ENCODE data around the gene ZNF197.
"Not testable (repeated sequence)": the region's sequence is repeated elsewhere in the genome, so short reads cannot be mapped to it uniquely, and the experiment has no call there.

Gene ZNF197

DNA sequence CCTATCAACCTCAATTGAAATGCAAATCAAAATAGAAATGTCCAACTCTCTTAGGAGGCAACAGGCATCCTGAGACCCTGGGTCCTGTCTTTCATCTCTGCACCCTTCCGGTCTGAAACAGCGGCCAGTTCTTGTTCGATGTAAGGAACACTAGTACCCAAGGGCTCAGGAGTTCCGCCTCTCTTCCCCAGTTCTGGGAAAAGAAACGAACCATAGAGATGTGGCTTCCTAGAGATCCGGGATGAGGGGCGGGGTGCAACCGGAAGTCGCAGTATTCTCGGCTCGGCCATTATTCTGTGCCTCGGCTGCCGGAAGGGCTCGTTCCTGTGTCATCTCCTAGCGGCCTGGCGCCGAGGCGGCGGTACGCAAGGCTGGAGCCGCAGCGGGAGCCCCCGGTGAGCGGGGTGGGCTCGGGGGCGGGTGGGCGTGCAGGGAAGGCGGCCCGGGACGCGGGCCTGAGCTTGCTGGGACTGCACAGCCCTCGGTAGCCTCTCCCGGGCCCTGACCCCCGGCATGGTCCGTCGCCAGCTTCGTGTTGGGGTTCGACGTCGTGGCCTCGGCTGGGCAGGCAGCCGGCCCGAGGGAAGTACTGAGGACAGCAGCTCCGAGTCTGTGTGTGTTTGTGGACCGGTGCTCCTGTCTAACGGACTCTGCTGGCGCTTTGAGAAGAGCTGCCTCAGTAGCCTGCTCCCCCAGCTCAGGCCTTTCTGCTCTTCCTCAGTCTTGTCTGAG is at the start of gene ZNF197:
Gene ZNF197 (plus strand): TSS at position 288 of the 732 bp plus-strand sequence. CDS start 4,119 bp downstream, outside the sequence.
- DNase-seq, result peak; percentile 87

DNA sequence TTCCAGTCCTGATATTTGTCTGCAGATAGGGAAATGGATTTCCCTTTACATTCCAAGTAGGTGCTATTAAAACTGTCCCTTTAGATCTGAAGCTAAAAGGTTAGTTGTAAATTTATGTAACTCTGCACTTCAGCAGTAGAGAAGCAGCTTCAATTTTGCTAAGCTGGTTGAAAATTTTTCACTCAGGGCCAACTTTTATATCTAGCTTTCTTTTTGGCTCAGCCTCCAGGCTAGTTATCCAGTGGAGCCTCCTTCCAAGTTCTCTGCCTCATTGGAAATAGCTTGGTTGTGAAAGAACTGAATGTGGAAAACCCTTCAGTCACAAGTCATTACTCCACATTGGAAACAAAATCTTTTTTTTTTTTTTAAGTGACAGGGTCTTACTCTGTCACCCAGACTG is 48.2 kb upstream of the ZNF197 start:
- DNase-seq, result no peak

DNA sequence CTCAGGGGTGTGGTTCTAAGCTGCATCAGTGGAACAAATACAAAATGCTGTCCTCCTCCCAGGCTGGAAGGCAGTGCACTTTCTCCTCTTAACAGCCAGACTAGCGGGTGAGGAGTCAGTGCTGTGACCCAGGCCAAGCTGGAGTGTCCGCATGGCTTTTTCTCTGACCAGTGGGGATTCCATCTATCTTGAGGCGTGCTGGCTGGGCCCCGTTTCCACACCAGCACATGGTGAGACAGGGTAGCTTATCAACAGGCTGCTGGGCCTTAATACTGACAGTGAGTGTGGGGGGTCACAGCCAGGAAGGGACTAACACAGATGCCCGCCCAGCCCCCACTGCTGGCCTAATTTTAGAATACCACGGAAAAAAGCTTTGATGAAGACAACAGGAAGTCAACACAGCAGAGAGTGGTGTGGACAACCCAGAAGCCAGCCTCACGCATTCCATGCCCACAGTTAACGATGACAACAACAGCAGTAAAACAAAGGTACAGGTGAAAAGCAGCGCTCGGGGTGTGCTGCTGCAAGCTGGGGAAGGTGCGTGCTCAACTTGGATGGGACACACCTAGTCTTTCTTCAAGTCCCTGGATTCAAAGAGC is 47.4 kb upstream of the ZNF197 start:
- not testable (repeated sequence) for DNase-seq

DNA sequence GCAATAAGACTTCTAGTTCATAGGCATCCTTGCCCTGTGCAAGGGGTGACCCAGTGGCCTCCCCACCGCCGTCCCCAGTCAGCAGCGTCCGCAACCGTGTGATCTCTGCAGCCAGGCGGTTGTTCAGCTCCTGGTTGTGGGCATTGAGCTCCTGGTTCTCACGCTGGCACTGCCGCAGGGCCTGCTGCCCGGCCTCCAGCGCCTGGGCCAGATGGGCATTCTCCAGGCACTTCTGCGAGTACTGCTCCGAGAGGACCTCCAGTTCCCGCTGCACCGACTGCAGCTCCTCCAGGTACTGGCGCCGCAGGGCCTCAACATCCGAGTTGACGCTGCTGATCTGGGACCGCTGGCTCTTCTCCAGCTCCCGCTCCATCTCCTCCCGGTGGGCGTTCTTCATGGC is 46.5 kb upstream of the ZNF197 start:
- not testable (repeated sequence) for DNase-seq

DNA sequence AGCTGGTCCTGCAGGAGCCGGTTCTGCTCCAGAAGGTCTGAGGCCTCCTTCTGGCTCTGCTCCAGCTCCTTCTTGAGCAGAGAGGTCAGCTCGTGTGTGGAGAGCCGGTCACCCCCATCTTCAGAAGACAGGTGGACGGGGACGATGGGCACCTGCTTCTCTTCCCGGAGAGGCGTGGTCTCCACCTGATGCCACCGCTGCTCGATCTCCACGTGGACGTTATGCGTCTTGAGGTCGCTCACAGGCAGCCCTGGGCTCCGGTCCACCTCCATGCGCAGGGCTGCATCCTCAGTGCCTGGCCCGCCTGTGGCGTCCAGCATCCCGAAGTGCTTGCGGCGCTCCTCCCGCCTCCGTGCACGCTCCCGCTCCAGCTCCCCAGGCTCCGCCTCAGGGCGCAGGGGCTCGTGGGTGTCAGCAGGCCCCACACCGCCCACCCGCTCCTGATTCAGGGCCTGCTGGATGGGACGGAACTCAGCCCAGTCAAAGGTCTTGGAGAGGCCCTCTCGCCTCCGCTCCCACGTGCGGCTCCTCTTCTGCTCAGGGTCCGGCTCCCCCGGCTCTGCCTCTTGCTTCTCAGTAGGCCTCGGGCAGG is 45.8 kb upstream of the ZNF197 start:
- DNase-seq, result not testable (repeated sequence)

DNA sequence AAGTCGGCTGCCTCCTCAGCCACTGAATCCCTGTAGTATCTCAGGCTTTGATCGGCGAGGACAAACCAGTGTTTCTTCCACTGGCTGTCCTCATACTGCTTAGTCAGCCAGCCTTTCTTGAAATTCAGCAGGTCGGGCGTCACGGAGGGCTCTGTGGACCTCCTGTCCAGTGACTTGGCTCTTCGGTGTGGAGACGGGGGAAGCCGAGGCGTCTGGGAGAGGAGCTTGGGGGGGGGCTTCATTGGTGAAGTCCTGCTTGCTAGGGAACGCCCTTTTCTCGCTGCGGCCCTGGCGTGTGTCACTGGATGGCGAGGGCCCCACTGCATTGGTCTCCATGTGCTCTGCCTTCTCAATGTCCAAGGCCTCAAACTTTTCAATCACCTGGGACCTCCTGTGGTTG is 45.1 kb upstream of the ZNF197 start:
- not testable (repeated sequence) for DNase-seq

DNA sequence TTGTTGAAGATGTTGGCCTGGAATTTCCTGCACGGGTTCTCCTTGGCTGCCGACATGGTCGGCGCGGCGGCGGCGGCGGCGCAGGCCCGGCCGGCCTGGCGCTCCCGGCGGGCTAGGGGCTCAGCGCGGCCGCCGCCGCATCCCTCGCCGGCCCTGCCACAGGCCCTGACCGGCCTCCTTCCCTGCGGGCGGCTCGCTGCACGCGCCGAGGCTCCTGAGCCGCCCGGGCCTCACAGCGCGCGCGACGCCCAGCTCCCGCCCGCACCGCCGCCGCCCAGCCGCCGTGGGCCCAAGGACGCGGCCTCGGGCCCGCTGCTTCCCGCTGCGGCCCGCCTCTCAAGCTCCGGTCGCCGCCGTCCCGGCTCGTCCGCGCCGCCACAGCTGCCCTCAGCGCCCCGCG is 43.9 kb upstream of the ZNF197 start:
- not testable (repeated sequence) for DNase-seq

DNA sequence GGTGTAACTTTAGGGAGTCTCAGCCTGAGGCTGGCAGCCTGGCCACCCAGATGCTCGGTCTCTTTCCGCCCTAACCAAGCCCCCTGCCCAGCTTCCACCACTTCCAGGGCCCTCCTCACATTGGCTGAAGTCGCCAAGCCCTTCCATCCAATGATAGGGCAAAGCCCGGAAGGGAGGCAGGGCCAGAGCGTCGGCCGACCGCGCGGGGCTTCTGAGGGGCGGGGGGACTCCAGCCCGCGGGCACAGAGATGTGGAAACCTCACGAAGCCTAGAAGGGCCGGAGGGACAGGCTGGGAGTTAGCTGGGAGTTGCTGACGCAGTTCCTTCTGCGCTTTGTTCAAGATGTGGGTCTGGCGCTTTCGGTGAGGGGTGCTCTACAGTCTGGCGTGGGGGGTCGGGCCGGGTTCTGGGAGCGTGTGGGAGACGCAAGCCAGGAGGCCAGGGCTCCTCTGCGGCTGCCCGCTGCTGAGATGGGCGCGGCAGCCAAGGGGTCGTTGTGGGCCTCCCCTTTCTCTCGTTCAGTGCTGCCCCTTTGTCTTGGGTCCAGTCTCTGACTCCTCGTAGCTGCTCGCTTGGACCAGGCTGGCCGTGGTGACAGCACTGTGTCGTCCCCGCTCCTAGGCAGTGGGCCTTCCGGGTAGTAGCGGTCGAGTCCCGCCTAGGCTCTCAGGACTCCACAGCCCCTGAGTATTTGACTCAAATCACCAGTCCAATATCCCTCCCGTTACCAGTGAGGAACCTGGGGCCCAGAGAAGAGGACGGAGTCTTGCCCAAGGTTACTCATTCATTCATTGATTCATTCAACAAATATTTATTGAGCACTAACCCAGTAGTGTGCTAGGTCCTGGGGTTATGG is 40.0 kb upstream of the ZNF197 start, which contains the start of gene ZNF660:
Gene ZNF660 (plus strand): TSS at position 319 of the 856 bp plus-strand sequence. CDS start 9,230 bp downstream, outside the sequence.
- DNase-seq, result peak; percentile 25

DNA sequence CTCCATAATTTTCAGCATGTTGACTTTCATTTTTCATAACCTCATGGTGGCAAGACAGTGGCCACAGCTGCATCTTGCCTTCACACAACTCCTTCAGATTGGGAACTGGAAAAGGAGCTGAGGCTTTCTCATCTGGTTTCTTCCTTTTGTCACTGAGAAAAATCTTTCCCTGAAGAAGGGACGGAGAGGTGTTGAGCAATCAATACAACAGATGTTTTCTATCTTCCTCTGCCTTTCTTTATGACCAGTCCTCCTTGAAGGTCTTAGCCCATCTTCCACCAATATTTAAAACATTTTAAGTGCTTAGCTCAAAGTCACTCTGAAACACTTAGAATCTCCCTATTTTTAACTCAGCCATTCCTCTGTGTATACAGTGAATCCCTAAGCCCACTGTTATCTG is 28.2 kb upstream of the ZNF197 start:
- no peak for DNase-seq

DNA sequence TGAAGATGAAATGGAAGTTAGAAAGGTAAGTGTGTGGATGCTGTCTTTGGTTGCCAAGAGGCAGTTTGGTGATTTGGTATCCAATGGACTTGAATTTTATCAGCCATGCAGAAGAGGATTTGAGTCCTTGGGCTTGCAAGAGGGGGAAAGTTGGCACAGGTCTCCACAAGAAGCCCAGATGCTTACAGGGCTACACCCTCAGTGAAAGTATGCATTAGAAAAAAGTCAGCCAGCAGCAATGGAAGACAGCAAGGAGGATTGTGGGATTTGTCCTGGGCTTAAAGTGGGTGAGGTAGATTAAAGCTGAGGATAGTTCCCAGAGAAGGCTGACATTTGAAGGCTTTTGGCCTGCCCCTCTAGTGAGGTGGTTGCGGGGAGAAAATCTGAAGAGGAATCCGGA is 23.1 kb upstream of the ZNF197 start:
- DNase-seq, result no peak

DNA sequence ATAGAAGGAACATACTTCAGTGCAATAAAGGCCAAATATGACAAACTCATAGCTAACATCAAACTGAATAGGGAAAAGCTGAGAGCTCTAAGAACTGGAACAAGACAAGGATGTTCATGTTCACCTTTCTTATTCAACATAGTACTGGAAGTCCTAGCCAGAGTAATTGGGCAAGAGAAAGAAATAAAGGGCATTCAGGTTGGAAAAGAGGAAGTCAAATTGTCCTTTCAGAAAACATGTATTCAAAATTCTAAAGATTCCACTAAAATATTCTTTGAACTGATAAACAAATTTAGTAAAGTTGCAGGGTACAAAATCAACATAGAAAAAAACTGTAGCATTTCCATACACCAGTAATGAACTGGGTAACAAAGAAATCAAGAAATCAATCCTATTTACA is 12.2 kb upstream of the ZNF197 start:
- no peak for DNase-seq

DNA sequence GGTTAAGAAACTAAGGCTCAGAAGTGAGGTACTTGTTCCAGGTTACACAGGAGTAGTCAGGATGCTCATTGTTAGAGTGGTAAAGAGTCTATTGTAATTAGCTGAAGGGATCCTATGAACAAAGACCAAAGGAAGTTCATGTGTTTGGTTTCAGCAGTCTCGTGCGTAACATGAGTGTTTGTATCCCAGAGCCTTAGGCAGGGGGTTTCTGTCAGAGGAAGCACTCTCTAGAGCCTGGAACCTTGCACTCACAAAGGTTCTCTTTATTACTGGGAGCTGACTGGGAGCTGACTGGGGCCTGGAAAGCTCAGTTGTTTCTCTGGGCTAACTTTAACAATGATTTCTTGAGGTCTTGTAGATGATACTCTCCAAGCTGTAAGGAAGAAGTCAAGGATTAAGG is 3.9 kb downstream of the ZNF197 start:
- no peak for DNase-seq

DNA sequence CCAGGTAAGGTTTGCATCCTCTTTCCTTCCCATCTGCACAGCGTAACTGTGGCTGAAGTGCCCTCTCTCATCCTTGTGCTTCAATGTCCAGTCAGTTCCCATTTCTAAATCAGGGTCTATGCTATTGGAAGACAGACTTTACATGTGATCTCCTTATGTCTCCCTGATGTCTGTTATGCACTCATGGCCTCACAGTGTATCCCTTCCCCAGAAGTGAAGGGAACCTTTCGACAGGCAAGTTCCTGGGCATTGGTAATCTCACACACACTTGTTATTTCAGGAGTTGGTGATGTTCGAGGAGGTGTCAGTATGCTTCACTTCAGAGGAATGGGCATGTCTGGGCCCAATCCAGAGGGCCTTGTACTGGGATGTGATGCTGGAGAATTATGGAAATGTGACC is 7.4 kb downstream of the ZNF197 start:
- no peak for DNase-seq

DNA sequence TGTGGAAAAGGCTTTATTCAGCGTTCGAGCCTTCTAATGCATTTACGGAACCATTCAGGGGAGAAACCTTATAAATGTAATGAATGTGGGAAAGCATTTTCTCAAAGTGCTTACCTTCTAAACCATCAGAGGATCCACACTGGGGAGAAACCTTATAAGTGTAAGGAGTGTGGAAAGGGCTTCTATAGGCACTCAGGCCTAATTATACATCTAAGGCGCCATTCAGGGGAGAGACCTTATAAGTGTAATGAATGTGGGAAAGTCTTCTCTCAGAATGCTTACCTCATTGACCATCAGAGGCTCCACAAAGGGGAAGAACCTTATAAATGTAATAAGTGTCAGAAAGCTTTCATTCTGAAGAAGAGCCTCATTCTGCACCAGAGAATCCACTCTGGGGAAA is 17.5 kb downstream of the ZNF197 start:
- no peak for DNase-seq

DNA sequence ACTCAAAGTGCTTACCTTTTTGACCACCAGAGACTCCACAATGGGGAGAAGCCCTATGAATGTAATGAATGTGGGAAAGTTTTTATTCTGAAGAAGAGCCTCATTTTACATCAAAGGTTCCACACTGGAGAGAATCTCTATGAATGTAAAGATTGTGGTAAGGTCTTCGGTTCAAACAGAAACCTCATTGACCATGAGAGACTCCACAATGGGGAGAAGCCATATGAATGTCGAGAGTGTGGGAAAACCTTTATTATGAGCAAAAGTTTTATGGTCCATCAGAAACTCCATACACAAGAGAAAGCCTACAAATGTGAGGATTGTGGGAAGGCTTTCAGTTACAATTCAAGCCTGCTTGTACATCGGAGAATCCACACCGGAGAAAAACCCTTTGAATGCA is 18.2 kb downstream of the ZNF197 start:
- no peak for DNase-seq

DNA sequence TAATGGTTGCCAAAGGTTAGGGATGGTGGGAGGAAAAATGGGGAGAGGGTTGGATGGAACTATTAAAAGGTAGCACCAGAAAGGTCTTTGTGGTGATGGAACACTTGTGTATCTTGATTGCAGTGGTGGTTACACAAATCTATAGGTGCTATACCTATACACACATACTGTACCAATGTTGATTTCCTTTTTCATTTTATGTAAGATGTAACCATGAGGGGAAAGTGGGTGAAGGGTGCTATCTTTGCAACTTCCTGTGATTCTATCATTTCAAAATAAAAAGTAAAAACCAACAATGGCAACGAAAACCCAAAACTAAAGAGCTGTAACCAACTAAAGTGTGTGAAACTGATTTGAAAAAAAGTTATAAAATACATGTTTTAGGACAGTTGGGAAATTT is 22.9 kb downstream of the ZNF197 start:
- DNase-seq, result no peak

DNA sequence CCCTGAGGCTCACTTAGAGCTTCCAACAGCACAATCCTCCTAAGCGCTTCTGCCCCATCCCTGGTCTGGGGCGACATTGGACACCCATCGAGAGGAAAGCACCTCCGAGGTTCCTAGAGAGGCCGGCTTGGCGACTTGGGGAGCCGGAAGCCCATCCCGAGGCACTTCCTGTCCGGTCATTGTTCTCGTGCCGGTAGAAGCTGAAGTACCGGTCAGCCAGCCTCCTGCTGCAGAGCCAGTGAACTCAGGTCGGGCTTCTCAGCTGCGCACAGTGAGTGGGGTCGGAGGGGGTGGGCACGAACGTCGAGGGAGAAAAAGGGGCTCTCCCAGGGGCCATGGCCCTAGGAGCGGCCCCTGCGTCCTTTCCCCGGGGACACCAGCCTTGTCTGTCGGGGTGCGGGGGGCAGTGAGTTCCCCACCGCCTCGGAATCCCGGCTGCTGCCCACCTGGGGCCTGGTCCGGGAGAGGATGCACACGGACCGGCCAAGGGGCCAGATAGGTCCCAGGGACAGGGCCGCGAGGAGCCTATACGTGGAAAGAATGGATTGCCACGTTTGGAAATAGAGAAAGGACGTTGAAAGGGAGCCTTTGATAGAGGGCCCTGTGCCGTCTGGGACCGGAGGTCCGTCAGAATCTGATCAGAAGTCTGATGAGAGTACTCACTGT is 23.9 kb downstream of the ZNF197 start, which contains the start of gene ZNF35:
Gene ZNF35 (plus strand): TSS at position 169 of the 666 bp plus-strand sequence. CDS start 2,336 bp downstream, outside the sequence.
- peak; percentile 79 for DNase-seq

DNA sequence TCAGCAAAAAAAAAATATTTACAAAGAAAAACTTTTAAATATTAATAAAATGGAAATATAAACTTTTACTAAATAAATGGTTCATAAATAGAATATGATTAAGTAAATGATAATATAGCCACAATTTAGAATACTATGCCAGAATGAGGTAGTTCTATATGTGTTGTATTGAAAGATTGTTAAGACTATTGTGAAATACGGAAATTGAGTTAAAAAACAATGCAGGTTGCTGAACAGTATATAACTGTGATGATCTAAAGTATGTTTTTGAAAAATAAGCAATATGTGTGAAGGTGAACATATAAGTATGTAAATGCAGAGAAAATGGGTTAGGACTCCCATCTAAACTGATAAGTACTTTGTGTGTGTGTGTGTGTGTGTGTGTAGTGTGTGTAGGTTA is 24.9 kb downstream of the ZNF197 start:
- no peak for DNase-seq

DNA sequence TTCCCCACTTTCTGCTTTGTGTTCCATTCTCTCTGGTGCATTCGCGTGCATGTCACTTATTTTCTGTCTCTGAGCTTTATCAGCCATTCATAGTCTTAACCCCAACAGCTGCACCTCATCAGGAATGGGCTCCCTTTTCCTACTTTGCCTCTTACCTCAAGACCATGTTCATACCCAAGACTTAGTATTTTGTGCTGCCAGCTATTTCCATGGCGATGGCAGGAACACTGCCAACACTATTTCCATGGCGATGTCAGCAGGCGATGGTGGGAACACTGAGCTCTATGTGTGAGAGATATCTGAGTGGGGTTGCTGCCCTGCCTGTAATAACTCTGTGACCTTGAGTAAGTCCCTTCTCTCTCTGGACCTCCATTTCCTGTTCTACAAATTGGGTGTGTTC is 29.2 kb downstream of the ZNF197 start:
- no peak for DNase-seq

DNA sequence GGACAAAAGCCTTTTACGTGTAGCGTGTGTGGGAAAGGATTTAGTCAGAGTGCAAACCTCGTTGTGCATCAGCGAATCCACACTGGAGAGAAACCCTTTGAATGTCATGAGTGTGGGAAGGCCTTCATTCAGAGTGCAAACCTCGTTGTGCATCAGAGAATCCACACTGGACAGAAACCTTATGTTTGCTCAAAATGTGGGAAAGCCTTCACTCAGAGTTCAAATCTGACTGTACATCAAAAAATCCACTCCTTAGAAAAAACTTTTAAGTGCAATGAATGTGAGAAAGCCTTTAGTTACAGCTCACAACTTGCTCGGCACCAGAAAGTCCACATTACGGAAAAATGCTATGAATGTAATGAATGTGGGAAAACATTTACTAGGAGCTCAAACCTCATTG is 34.2 kb downstream of the ZNF197 start:
- no peak for DNase-seq

DNA sequence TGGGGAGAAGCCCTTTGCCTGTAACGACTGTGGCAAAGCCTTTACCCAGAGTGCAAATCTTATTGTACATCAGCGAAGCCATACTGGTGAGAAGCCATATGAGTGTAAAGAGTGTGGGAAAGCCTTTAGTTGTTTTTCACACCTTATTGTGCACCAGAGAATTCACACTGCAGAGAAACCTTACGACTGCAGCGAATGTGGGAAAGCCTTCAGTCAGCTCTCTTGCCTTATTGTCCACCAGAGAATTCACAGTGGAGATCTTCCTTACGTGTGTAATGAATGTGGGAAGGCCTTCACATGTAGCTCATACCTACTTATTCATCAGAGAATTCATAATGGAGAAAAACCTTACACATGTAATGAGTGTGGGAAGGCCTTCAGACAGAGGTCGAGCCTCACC is 34.6 kb downstream of the ZNF197 start:
- DNase-seq, result no peak

DNA sequence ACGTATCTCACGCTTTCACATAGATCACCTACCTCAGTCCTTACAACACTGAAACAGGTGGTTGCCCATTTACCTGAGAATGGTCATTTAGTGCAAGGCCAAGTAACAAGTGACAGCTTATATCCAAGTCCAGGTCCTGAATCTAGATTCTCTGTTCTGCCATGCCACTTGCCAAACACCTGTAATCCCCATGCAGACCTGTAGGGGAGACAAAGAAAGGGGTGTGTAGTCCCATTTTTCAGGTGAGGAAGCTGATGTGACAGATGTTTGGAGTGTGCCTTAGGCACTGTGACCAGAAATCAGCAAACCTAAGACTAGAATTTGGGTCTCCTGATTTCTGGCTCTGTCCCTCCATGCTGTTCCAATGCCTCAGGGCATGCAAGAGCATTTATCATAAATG is 36.4 kb downstream of the ZNF197 start:
- no peak for DNase-seq

DNA sequence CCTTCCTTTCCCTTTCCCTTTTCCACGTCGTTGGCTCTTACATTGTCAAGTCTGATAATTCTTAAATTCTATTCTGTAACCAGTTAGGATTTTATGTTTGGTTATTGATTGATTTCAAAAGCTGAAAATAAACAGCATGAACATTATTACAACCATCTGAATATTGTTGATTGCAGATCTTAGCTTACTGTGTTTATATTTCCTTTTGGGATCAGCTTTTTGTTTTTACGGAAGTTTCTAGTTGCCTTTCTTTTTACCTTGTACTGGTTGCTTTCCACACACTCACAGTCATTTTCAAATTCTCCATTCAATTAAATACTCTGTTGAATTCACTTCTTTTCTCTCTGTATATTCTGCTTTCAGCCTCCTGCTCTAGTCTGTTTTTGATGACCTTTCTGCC is 40.3 kb downstream of the ZNF197 start:
- DNase-seq, result no peak
